Prostate gland (tissue), 2 donors: ENCODE results near the gene DYNLRB2. TPM values are rescaled to one million over a fixed set of nuclear protein-coding genes. Genes with fewer than 3 reads are reported as not detected.

ENCODE experiments used
- DNase-seq: peaks from one replicate; pipeline ENCODE4 v3.0.0-alpha.2; 2019; ENCODE audit warnings: low spot score
- H3K27ac ChIP-seq, 2 donors: fragments of 200-600 bp; sonication (generic); 2 replicates each; pipeline ENCODE4 v1.5.1; 2017 to 2019
- H3K27me3 ChIP-seq: fragments of 200-600 bp; sonication (generic); replicated peaks from 2 replicates; pipeline ENCODE4 v1.5.1; 2019; ENCODE audit not compliant: insufficient read depth
- H3K36me3 ChIP-seq, 2 donors: fragments of 200-600 bp; sonication (generic); 1 replicate in 1 of 2; 2 replicates in 1 of 2; pipeline versions ENCODE4 v1.5.1 to v1.8.1; 2017 to 2019
- H3K4me1 ChIP-seq: fragments of 200-600 bp; sonication (generic); replicated peaks from 2 replicates; pipeline ENCODE4 v1.5.1; 2019
- H3K4me3 ChIP-seq, 2 donors: fragments of 200-600 bp; sonication (generic); 2 replicates each; pipeline ENCODE4 v1.5.1; 2017 to 2019
- H3K9me3 ChIP-seq: fragments of 200-600 bp; sonication (generic); 2 replicates; pipeline ENCODE4 v1.5.1; 2017
- CTCF ChIP-seq, 4 experiments: fragments of 200-600 bp in 2 of 4; fragments of 450-650 bp in 2 of 4; sonication (generic) in 2 of 4; IDR thresholded peaks; 1 replicate in 3 of 4; 2 replicates in 1 of 4; pipeline ENCODE4 v1.5.1; 2016 to 2019; ENCODE audit warnings: antibody characterized with exemption in 4 of 4, mild to moderate bottlenecking in 2 of 4, moderate library complexity in 2 of 4
- POLR2A ChIP-seq: fragments of 450-650 bp; IDR thresholded peaks from one replicate; pipeline ENCODE4 v1.6.1; 2016; ENCODE audit warnings: antibody characterized with exemption, mild to moderate bottlenecking
- POLR2AphosphoS5 ChIP-seq: sonication (generic); formaldehyde crosslinking; IDR thresholded peaks from one replicate; pipeline ENCODE4 v1.6.1; 2017; ENCODE audit warnings: antibody characterized with exemption
- WGBS: methylation state at CpG from one replicate; pipeline ENCODE4 v1.1.5; 2018; 5-methylcytosine and 5-hydroxymethylcytosine counted together
- intact Hi-C: fragments of 100-400 bp; cut with DNase I; formaldehyde crosslinking; loops from one replicate; pipeline ENCODE4 v1.14.2; 2022
- total RNA-seq, 2 donors: library from RNA; depleted of rRNA; stranded (reverse); fragments of >200 nt; gene quantifications; one replicate each; pipeline ENCODE4 v1.1.0, GENCODE V29; 2016

The DYNLRB2 gene
- 10 to 100 TPM in 1 of 2 donors, 1 to 10 TPM in 1; 4.6 to 43.5 TPM for total RNA-seq

- 2% methylated on average over 55 of the region's 55 CpGs for WGBS
- intact Hi-C loops, result no loop called here
These were observed at the start of gene DYNLRB2 for GRCh38 chr16:80540516-80541305. Gene DYNLRB2 (plus strand): TSS chr16:80540993. CDS start chr16:80541077, 84 bp downstream.

GRCh38 chr16:80500116-80500859, 40.5 kb upstream of the DYNLRB2 start:
- DNase-seq, result no peak
- no peak overlapping the region for H3K27ac ChIP-seq
- 81% methylated on average over 11 of the region's 11 CpGs for WGBS
- H3K4me3 ChIP-seq, result no peak overlapping the region
- H3K4me1 ChIP-seq, result no peaks in the 10 kb centered on the region
- TF ChIP-seq CTCF (IDR thresholded peaks at IDR 0.05) (no peak), POLR2A (no peak), POLR2AphosphoS5 (no peak)
- no peaks in the 10 kb centered on the region for H3K36me3 ChIP-seq
- intact Hi-C loops, result no loop called here
- no peaks in the 10 kb centered on the region for H3K27me3 ChIP-seq
- no peaks in the 10 kb centered on the region for H3K9me3 ChIP-seq

More at GRCh38 chr16:80540516-80541305, at the start of gene DYNLRB2:
- no peaks in the 10 kb centered on the region for H3K27me3 ChIP-seq
- TF ChIP-seq CTCF (IDR thresholded peaks at IDR 0.05) (no peak), POLR2AphosphoS5 (peak; percentile 99)
- H3K27ac ChIP-seq, result peak within 1 kb of the TSS; percentile 64 to 68
- H3K9me3 ChIP-seq, result no peaks in the 10 kb centered on the region
- DNase-seq, result peak; percentile 92
- peak within 1 kb of the TSS; percentile 62 to 64 for H3K4me3 ChIP-seq
- no peaks in the 10 kb centered on the region for H3K36me3 ChIP-seq
- no peaks in the 10 kb centered on the region for H3K4me1 ChIP-seq

GRCh38 chr16:80500961-80501525, 39.8 kb upstream of the DYNLRB2 start:
- 81% methylated on average over 3 of the region's 3 CpGs for WGBS

GRCh38 chr16:80503107-80503506, 37.7 kb upstream of the DYNLRB2 start:
- Histone ChIP-seq H3K27me3 (no peaks in the 10 kb centered on the region), H3K9me3 (no peaks in the 10 kb centered on the region), H3K27ac (peak overlapping the region; percentile 56 to 71), H3K4me3 (no peak overlapping the region), H3K36me3 (no peaks in the 10 kb centered on the region), H3K4me1 (no peaks in the 10 kb centered on the region)
- 40% methylated on average over 2 of the region's 2 CpGs for WGBS
- peak; percentile 17 for DNase-seq
- TF ChIP-seq POLR2A (no peak), POLR2AphosphoS5 (peak; percentile 85), CTCF (IDR thresholded peaks at IDR 0.05) (no peak)
- intact Hi-C loops, result no loop called here

More at GRCh38 chr16:80500961-80501525, 39.8 kb upstream of the DYNLRB2 start:
- intact Hi-C loops, result no loop called here
- no peaks in the 10 kb centered on the region for H3K27me3 ChIP-seq
- no peaks in the 10 kb centered on the region for H3K36me3 ChIP-seq
- peak overlapping the region in 1 of 2 donors; percentile 71 for H3K27ac ChIP-seq
- TF ChIP-seq POLR2AphosphoS5, result no peak
- TF ChIP-seq POLR2A, result no peak
- no peak for TF ChIP-seq CTCF (IDR thresholded peaks at IDR 0.05)
- no peaks in the 10 kb centered on the region for H3K9me3 ChIP-seq
- H3K4me3 ChIP-seq, result no peak overlapping the region
- no peak for DNase-seq
- no peaks in the 10 kb centered on the region for H3K4me1 ChIP-seq
